ENCODE results near the gene HMOX1.

DNA sequence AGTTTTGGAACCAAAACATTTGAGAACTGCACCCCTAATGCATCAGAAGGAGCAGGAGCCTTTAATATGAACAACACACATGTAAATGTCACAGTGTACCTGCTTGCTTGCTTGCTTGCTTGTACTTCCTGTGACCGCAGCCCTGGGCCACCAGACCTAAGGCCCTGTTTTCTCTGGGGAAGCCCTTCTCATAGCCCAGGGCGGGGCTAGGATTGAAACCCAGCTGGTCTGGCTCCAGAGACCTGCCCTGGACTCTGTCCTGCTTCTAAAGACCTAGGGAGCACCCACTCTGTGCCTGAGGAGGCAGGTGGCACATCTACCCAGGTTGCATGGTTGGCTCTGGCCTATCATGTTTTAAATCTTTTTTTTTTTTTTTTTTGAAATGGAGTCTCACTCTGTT, 11.5 kb downstream of the HMOX1 start:
- TF ChIP-seq, protein P1, sequence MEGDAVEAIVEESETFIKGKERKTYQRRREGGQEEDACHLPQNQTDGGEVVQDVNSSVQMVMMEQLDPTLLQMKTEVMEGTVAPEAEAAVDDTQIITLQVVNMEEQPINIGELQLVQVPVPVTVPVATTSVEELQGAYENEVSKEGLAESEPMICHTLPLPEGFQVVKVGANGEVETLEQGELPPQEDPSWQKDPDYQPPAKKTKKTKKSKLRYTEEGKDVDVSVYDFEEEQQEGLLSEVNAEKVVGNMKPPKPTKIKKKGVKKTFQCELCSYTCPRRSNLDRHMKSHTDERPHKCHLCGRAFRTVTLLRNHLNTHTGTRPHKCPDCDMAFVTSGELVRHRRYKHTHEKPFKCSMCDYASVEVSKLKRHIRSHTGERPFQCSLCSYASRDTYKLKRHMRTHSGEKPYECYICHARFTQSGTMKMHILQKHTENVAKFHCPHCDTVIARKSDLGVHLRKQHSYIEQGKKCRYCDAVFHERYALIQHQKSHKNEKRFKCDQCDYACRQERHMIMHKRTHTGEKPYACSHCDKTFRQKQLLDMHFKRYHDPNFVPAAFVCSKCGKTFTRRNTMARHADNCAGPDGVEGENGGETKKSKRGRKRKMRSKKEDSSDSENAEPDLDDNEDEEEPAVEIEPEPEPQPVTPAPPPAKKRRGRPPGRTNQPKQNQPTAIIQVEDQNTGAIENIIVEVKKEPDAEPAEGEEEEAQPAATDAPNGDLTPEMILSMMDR (IDR thresholded peaks at IDR 0.05): no peak
- TF ChIP-seq POLR2A (IDR thresholded peaks at IDR 0.05) (no peak), EP300 (IDR thresholded peaks at IDR 0.05) (no peak), POLR2AphosphoS5 (IDR thresholded peaks at IDR 0.05) (no peak)

Measured in upper lobe of left lung (tissue), 4 donors.